HG03442 (cell line): ENCODE data around the gene HTT.

ENCODE experiments used
- ATAC-seq: cut with Tn5 transposase; IDR thresholded peaks from one replicate; pipeline ENCODE4 v1.9.1; 2021; ENCODE audit warnings: mild to moderate bottlenecking, moderate library complexity; ENCODE audit not compliant: unreplicated experiment

Gene HTT

GRCh38 chr4:3196670-3197359 is 122.3 kb downstream of the HTT start:
- no peak for ATAC-seq

- ATAC-seq = no peak
These were observed 123.1 kb downstream of the HTT start for GRCh38 chr4:3197366-3198105.

GRCh38 chr4:3198906-3199305 is 124.4 kb downstream of the HTT start:
- no peak for ATAC-seq

- ATAC-seq = no peak
These were observed 125.4 kb downstream of the HTT start for GRCh38 chr4:3199653-3200422.

GRCh38 chr4:3200423-3201090 is 126.1 kb downstream of the HTT start:
- no peak for ATAC-seq

- ATAC-seq = peak; percentile 77
These were observed 127.5 kb downstream of the HTT start for GRCh38 chr4:3201718-3202702.

- no peak for ATAC-seq
These were observed 128.6 kb downstream of the HTT start for GRCh38 chr4:3202836-3203820.

- ATAC-seq = no peak
These were observed 129.5 kb downstream of the HTT start for GRCh38 chr4:3203971-3204431.

GRCh38 chr4:3205995-3206394 is 131.5 kb downstream of the HTT start:
- no peak for ATAC-seq

GRCh38 chr4:3206439-3207100 is 132.1 kb downstream of the HTT start:
- ATAC-seq = no peak

- no peak for ATAC-seq
These were observed 133.1 kb downstream of the HTT start for GRCh38 chr4:3207531-3208037.

- no peak for ATAC-seq
These were observed 134.3 kb downstream of the HTT start for GRCh38 chr4:3208826-3209225.

GRCh38 chr4:3209551-3210325 is 135.3 kb downstream of the HTT start:
- ATAC-seq = no peak

- ATAC-seq = no peak
These were observed 136.0 kb downstream of the HTT start for GRCh38 chr4:3210467-3210866.

- no peak for ATAC-seq
These were observed 137.4 kb downstream of the HTT start for GRCh38 chr4:3211866-3212265.

GRCh38 chr4:3212391-3213105 is 138.1 kb downstream of the HTT start:
- no peak for ATAC-seq

- no peak for ATAC-seq
These were observed 138.6 kb downstream of the HTT start for GRCh38 chr4:3213106-3213425.
